ENCODE results near the gene CHRD.

CHRD gene

GRCh38 chr3:184382326-184383032, 2.6 kb downstream of the CHRD start:
- ChIA-PET CTCF (interaction anchor here (1.1 to 3.1 kb wide), 2 partner anchors 11 to 84 kb away, joined by 3 to 25 read pairs; no protein-coding TSS in a partner anchor), POLR2A (no interaction called here)
- no peak overlapping the region for H3K4me3 ChIP-seq (ENCODE audit: low read depth, low read length)
- DNase-seq (ENCODE audit: low read depth, low spot score), result no peak
- no peak for TF ChIP-seq CTCF (IDR thresholded peaks at IDR 0.05; ENCODE audit: insufficient read depth, low read length, missing control alignments)

- ChIA-PET CTCF (interaction anchor here (0.6 to 4.8 kb wide), 3 partner anchors 11 to 131 kb away, joined by 3 to 43 read pairs (median 8); no protein-coding TSS in a partner anchor), POLR2A (no interaction called here)
Measured at GRCh38 chr3:184383033-184383740, 3.3 kb downstream of the CHRD start.

GRCh38 chr3:184384342-184384741, 4.5 kb downstream of the CHRD start:
- no peak for TF ChIP-seq CTCF (IDR thresholded peaks at IDR 0.05; ENCODE audit: insufficient read depth, low read length, missing control alignments)
- no peak for DNase-seq (ENCODE audit: low read depth, low spot score)
- CTCF ChIA-PET, result interaction anchor here (0.9 to 4.8 kb wide), 3 partner anchors 12 to 157 kb away, joined by 3 to 43 read pairs (median 8); no protein-coding TSS in a partner anchor
- POLR2A ChIA-PET, result no interaction called here
- no peak overlapping the region for H3K4me3 ChIP-seq (ENCODE audit: low read depth, low read length)

More at GRCh38 chr3:184383033-184383740, 3.3 kb downstream of the CHRD start:
- DNase-seq (ENCODE audit: low read depth, low spot score), result no peak
- H3K4me3 ChIP-seq (ENCODE audit: low read depth, low read length), result no peak overlapping the region
- no peak for TF ChIP-seq CTCF (IDR thresholded peaks at IDR 0.05; ENCODE audit: insufficient read depth, low read length, missing control alignments)

- H3K4me3 ChIP-seq (ENCODE audit: low read depth, low read length), result no peak overlapping the region
- ChIA-PET POLR2A (no interaction called here), CTCF (interaction anchor here (0.8 to 4.8 kb wide), 5 partner anchors 13 to 157 kb away, joined by 3 to 43 read pairs (median 5); no protein-coding TSS in a partner anchor)
- DNase-seq (ENCODE audit: low read depth, low spot score), result no peak
- TF ChIP-seq CTCF (IDR thresholded peaks at IDR 0.05; ENCODE audit: insufficient read depth, low read length, missing control alignments), result no peak
Measured at GRCh38 chr3:184384856-184385422, 5.1 kb downstream of the CHRD start.

GRCh38 chr3:184386047-184386806, 6.4 kb downstream of the CHRD start:
- ChIA-PET CTCF (interaction anchor here (0.6 to 4.8 kb wide), 3 partner anchors 14 to 501 kb away, joined by 3 to 43 read pairs (median 5); no protein-coding TSS in a partner anchor), POLR2A (no interaction called here)
- DNase-seq (ENCODE audit: low read depth, low spot score), result no peak
- no peak for TF ChIP-seq CTCF (IDR thresholded peaks at IDR 0.05; ENCODE audit: insufficient read depth, low read length, missing control alignments)
- H3K4me3 ChIP-seq (ENCODE audit: low read depth, low read length), result no peak overlapping the region

Data from AG04449 (cell line).